ENCODE results near the gene ARHGEF9. TPM values are rescaled to one million over a fixed set of nuclear protein-coding genes. Genes with fewer than 3 reads are reported as not detected.
A peak's percentile ranks its signal among the peaks of the same experiment; 100 is the strongest.
"Not testable (repeated sequence)": the region's sequence is repeated elsewhere in the genome, so short reads cannot be mapped to it uniquely, and the experiment has no call there.

Gene ARHGEF9
- 6.4 and 8.1 TPM in 2 replicates for polyA plus RNA-seq (2012; rRNA removed)
- polyA plus RNA-seq (2012; cell fraction: cytosol; rRNA removed), result 5.1 and 5.7 TPM in 2 replicates
- polyA plus RNA-seq (2012; cell fraction: nucleus; rRNA removed), result 16.8 and 17.9 TPM in 2 replicates

- Histone ChIP-seq H3K9ac (no peak within 1 kb of the TSS), H3K27me3 (ENCODE audit: insufficient read depth) (no peaks in the 10 kb centered on the region), H3K9me3 (no peaks in the 10 kb centered on the region), H4K20me1 (ENCODE audit: insufficient read depth) (no peaks in the 10 kb centered on the region), H3K36me3 (replicated peaks in 1 of 2; ENCODE audit: control insufficient read depth in 1 of 2, insufficient read depth in 2 of 2, low read length in 1 of 2) (no peaks in the 10 kb centered on the region), H3K4me1 (ENCODE audit: control insufficient read depth in 1 of 2, insufficient read depth in 2 of 2, low read depth in 1 of 2, low read length in 1 of 2) (no peaks in the 10 kb centered on the region; a peak in 1 of 4 replicates), H3K4me2 (peak within 1 kb of the TSS; percentile 77), H3F3A (replicated peaks; ENCODE audit: insufficient read depth) (no peaks in the 10 kb centered on the region), H2AFZ (ENCODE audit: low read depth) (peak within 1 kb of the TSS; percentile 70; the same call in 1 of the 2 replicates), H3K9me2 (no peaks in the 10 kb centered on the region), H3K4me3 (ENCODE audit: low read depth in 2 of 2, low read length in 1 of 2) (peak within 1 kb of the TSS; percentile 43 to 44; a peak in 3 of 4 replicates), H3K79me2 (ENCODE audit: insufficient read depth) (no peaks in the 10 kb centered on the region), H3K27ac (ENCODE audit: low read depth in 2 of 2, low read length in 1 of 2) (peak within 1 kb of the TSS in 1 of 2 experiments; percentile 30; a peak in 1 of 4 replicates)
- POLR2A ChIA-PET, result interaction anchor here (1.2 to 1.8 kb wide), 2 partner anchors 30 to 40 kb away, joined by 3 to 6 read pairs; no protein-coding TSS in a partner anchor
- 18% methylated on average over 12 of the region's 30 CpGs for WGBS (ENCODE audit: low lambda C conversion rate)
- TF ChIP-seq EP300 (IDR thresholded peaks at IDR 0.05; ENCODE audit: borderline replicate concordance in 1 of 2, low read depth in 1 of 2, low read length in 1 of 2) (no peak), SIN3A (IDR thresholded peaks at IDR 0.05; ENCODE audit: borderline replicate concordance, low read depth, low read length) (no peak)
- DNase-seq, result peak; percentile 69
- CTCF ChIA-PET, result no interaction called here
Observed at GRCh38 chrX:63784902-63785707, at the start of gene ARHGEF9. ARHGEF9 (minus strand) TSS chrX:63785214; CDS start chrX:63785145, 69 bp downstream.

GRCh38 chrX:63825446-63825845 lies 40.4 kb upstream of the ARHGEF9 start:
- H3K36me3 ChIP-seq (replicated peaks in 1 of 2; ENCODE audit: control insufficient read depth in 1 of 2, insufficient read depth in 2 of 2, low read length in 1 of 2); H3K27ac ChIP-seq (ENCODE audit: low read depth in 2 of 2, low read length in 1 of 2); H3K9me2 ChIP-seq; CTCF ChIA-PET; DNase-seq; H3K9me3 ChIP-seq; H3K4me3 ChIP-seq (ENCODE audit: low read depth in 2 of 2, low read length in 1 of 2); H3F3A ChIP-seq (replicated peaks; ENCODE audit: insufficient read depth); H3K4me2 ChIP-seq; POLR2A ChIA-PET; H3K9ac ChIP-seq; H2AFZ ChIP-seq (ENCODE audit: low read depth); H3K4me1 ChIP-seq (ENCODE audit: control insufficient read depth in 1 of 2, insufficient read depth in 2 of 2, low read depth in 1 of 2, low read length in 1 of 2); H3K27me3 ChIP-seq (ENCODE audit: insufficient read depth); H4K20me1 ChIP-seq (ENCODE audit: insufficient read depth); H3K79me2 ChIP-seq (ENCODE audit: insufficient read depth): not testable (repeated sequence)
- 20% methylated on average over 2 of the region's 23 CpGs for WGBS (ENCODE audit: low lambda C conversion rate)

- no peak overlapping the region for H3K4me2 ChIP-seq
- no peak overlapping the region for H3K4me3 ChIP-seq (ENCODE audit: low read depth in 2 of 2, low read length in 1 of 2)
- H3K4me1 ChIP-seq (ENCODE audit: control insufficient read depth in 1 of 2, insufficient read depth in 2 of 2, low read depth in 1 of 2, low read length in 1 of 2), result no peaks in the 10 kb centered on the region
- TF ChIP-seq RFX5 (IDR thresholded peaks at IDR 0.05; ENCODE audit: low read length) (no peak), CHD2 (IDR thresholded peaks at IDR 0.05; ENCODE audit: low read length, partially characterized antibody) (no peak)
- H3K27ac ChIP-seq (ENCODE audit: low read depth in 2 of 2, low read length in 1 of 2), result no peak overlapping the region
- no peaks in the 10 kb centered on the region for H3K79me2 ChIP-seq (ENCODE audit: insufficient read depth)
- POLR2A ChIA-PET, result no interaction called here
- H3K9me2 ChIP-seq, result no peaks in the 10 kb centered on the region
- WGBS (ENCODE audit: low lambda C conversion rate), result 35% methylated on average over 4 of the region's 4 CpGs
- no peak overlapping the region for H2AFZ ChIP-seq (ENCODE audit: low read depth)
- no peak overlapping the region for H3K9ac ChIP-seq
- CTCF ChIA-PET, result no interaction called here
- no peak for DNase-seq
- no peaks in the 10 kb centered on the region for H3K36me3 ChIP-seq (replicated peaks in 1 of 2; ENCODE audit: control insufficient read depth in 1 of 2, insufficient read depth in 2 of 2, low read length in 1 of 2)
- H3K27me3 ChIP-seq (ENCODE audit: insufficient read depth), result no peaks in the 10 kb centered on the region
- H3F3A ChIP-seq (replicated peaks; ENCODE audit: insufficient read depth), result no peaks in the 10 kb centered on the region
- no peaks in the 10 kb centered on the region for H4K20me1 ChIP-seq (ENCODE audit: insufficient read depth)
- no peaks in the 10 kb centered on the region for H3K9me3 ChIP-seq
Observed at GRCh38 chrX:63818156-63818555, 33.1 kb upstream of the ARHGEF9 start.
